DMS53 treated with DMSO at 0.1 percent for 48 hours (cell line): ENCODE data around the gene ENTPD8.
"Not testable (repeated sequence)": the region's sequence is repeated elsewhere in the genome, so short reads cannot be mapped to it uniquely, and the experiment has no call there.

ENCODE experiments used
- DNase-seq: peaks from one replicate; lab custom pipeline; 2025; ENCODE audit not compliant: unreplicated experiment; lab: John Stamatoyannopoulos, UW

The ENTPD8 gene

GRCh38 chr9:137477778-137478612, 36.8 kb upstream of the ENTPD8 start:
- DNase-seq: no peak

GRCh38 chr9:137476856-137477255, 35.7 kb upstream of the ENTPD8 start:
- no peak for DNase-seq

- no peak for DNase-seq
These were observed 34.5 kb upstream of the ENTPD8 start for GRCh38 chr9:137475666-137476065.

GRCh38 chr9:137474271-137474670, 33.1 kb upstream of the ENTPD8 start:
- no peak for DNase-seq

GRCh38 chr9:137470785-137471184, 29.6 kb upstream of the ENTPD8 start:
- no peak for DNase-seq

- no peak for DNase-seq
These were observed 26.7 kb upstream of the ENTPD8 start for GRCh38 chr9:137467896-137468295.

GRCh38 chr9:137467161-137467581, 26.0 kb upstream of the ENTPD8 start:
- DNase-seq: no peak

- not testable (repeated sequence) for DNase-seq
These were observed 25.4 kb upstream of the ENTPD8 start for GRCh38 chr9:137466389-137467085.

- no peak for DNase-seq
These were observed 24.7 kb upstream of the ENTPD8 start for GRCh38 chr9:137465720-137466388.

- DNase-seq: no peak
These were observed 24.0 kb upstream of the ENTPD8 start for GRCh38 chr9:137465000-137465719.

GRCh38 chr9:137464291-137464999, 23.3 kb upstream of the ENTPD8 start:
- no peak for DNase-seq

GRCh38 chr9:137463931-137464290, 22.8 kb upstream of the ENTPD8 start:
- DNase-seq: no peak

- DNase-seq: no peak
These were observed 22.1 kb upstream of the ENTPD8 start for GRCh38 chr9:137462986-137463930.

- DNase-seq: no peak
These were observed 21.3 kb upstream of the ENTPD8 start for GRCh38 chr9:137462396-137462985.

GRCh38 chr9:137461663-137462395, 20.7 kb upstream of the ENTPD8 start:
- no peak for DNase-seq

- DNase-seq: no peak
These were observed 20.1 kb upstream of the ENTPD8 start for GRCh38 chr9:137461316-137461662.

GRCh38 chr9:137460363-137461315, 19.5 kb upstream of the ENTPD8 start:
- no peak for DNase-seq
